Keratinocyte (primary cell): ENCODE measurements around the gene AQP5. TPM values are rescaled to one million over a fixed set of nuclear protein-coding genes. Genes with fewer than 3 reads are reported as not detected.

Experiments
- DNase-seq: peaks from one replicate; pipeline ENCODE4 v3.0.0-alpha.2; 2011; ENCODE audit warnings: low read depth, missing footprints, low spot score
- FAIRE-seq: peaks from 2 replicates; lab custom pipeline; 2011; peaks lifted over from hg19 to GRCh38; lab: Jason Lieb, UNC
- H2AFZ ChIP-seq: 2 replicates; pipeline ENCODE4 v1.6.0; 2012; ENCODE audit warnings: low read length, control low read depth, inconsistent platforms; ENCODE audit not compliant: control insufficient read depth
- H3K27ac ChIP-seq: 2 replicates; pipeline ENCODE4 v1.5.1; 2011; ENCODE audit warnings: low read length; ENCODE audit not compliant: control insufficient read depth, insufficient read depth
- H3K27me3 ChIP-seq: 3 replicates; pipeline ENCODE4 v1.6.0; 2011; ENCODE audit warnings: low read length; ENCODE audit not compliant: control insufficient read depth, insufficient read depth; ENCODE audit errors: extremely low read depth
- H3K36me3 ChIP-seq, 2 experiments: 2 replicates in 1 of 2; 3 replicates in 1 of 2; pipeline ENCODE4 v1.5.1; 2011; ENCODE audit warnings: low read length in 2 of 2, mild to moderate bottlenecking in 1 of 2; ENCODE audit not compliant: control insufficient read depth in 2 of 2, insufficient read depth in 2 of 2; ENCODE audit errors: extremely low read depth in 1 of 2
- H3K4me1 ChIP-seq: 3 replicates; pipeline ENCODE4 v1.5.1; 2011; ENCODE audit warnings: low read length; ENCODE audit not compliant: control insufficient read depth, insufficient read depth; ENCODE audit errors: extremely low read depth
- H3K4me2 ChIP-seq: 3 replicates; pipeline ENCODE4 v1.6.0; 2011; ENCODE audit warnings: low read depth, low read length; ENCODE audit not compliant: control insufficient read depth, insufficient read depth; ENCODE audit errors: extremely low read depth
- H3K4me3 ChIP-seq, 3 experiments: fragments of 200-600 bp in 1 of 3; sonication (generic) in 1 of 3; 2 replicates in 2 of 3; 3 replicates in 1 of 3; pipeline ENCODE4 v1.5.1; 2011 to 2016; ENCODE audit warnings: low read length in 3 of 3, mild to moderate bottlenecking in 3 of 3, control low read depth in 2 of 3, inconsistent platforms in 1 of 3, low read depth in 1 of 3, mixed read lengths in 1 of 3, mixed run types in 1 of 3, moderate library complexity in 1 of 3; ENCODE audit not compliant: control insufficient read depth in 2 of 3, insufficient read depth in 2 of 3; ENCODE audit errors: extremely low read depth in 1 of 3
- H3K79me2 ChIP-seq: 2 replicates; pipeline ENCODE4 v1.6.0; 2012; ENCODE audit warnings: low read length; ENCODE audit not compliant: control insufficient read depth, insufficient read depth
- H3K9ac ChIP-seq: 3 replicates; pipeline ENCODE4 v1.6.0; 2011; ENCODE audit warnings: low read length; ENCODE audit not compliant: control insufficient read depth, insufficient read depth; ENCODE audit errors: extremely low read depth
- H3K9me1 ChIP-seq: 3 replicates; pipeline ENCODE4 v1.6.0; 2011; ENCODE audit warnings: low read length; ENCODE audit not compliant: control insufficient read depth, insufficient read depth; ENCODE audit errors: extremely low read depth
- H3K9me3 ChIP-seq: 2 replicates; pipeline ENCODE4 v1.5.1; 2012; ENCODE audit warnings: low read depth, low read length; ENCODE audit not compliant: control insufficient read depth
- H4K20me1 ChIP-seq: 3 replicates; pipeline ENCODE4 v1.6.0; 2011; ENCODE audit warnings: low read length; ENCODE audit not compliant: control insufficient read depth, insufficient read depth; ENCODE audit errors: extremely low read depth
- EZH2 ChIP-seq: IDR thresholded peaks from one replicate; pipeline ENCODE4 v1.6.1; 2012; ENCODE audit warnings: inconsistent platforms, mild to moderate bottlenecking, low read length, moderate library complexity
- dilution Hi-C: fragments of 300-500 bp; cut with MboI; formaldehyde crosslinking; loops from one replicate; pipeline ENCODE4 v1.7.0; 2020; ENCODE audit warnings: low sequenced_read_pairs; ENCODE audit not compliant: extremely low pct_ligation_motif_present
- polyA plus RNA-seq, 5 experiments: library from polyadenylated mRNA; depleted of rRNA in 3 of 5; stranded (reverse) in 3 of 5; stranded (forward) in 1 of 5; unstranded in 1 of 5; fragments of >200 nt; gene quantifications; 1 replicate in 1 of 5; 2 replicates in 3 of 5; 3 replicates in 1 of 5; pipeline versions ENCODE4 v1.2.1 to v1.2.3, GENCODE V29; 2011 to 2012; ENCODE audit warnings: missing spikeins in 2 of 5, low read depth in 1 of 5, low replicate concordance in 1 of 5
- TF ChIP-seq, protein P1 (sequence below), 3 experiments: IDR thresholded peaks in 1 of 3; conservative IDR thresholded peaks in 1 of 3; optimal IDR thresholded peaks in 1 of 3; 2 replicates in 2 of 3; 3 replicates in 1 of 3; pipeline versions ENCODE3 to v1.5.1; 2011; ENCODE audit warnings: low read length in 3 of 3, mild to moderate bottlenecking in 3 of 3, moderate library complexity in 2 of 3, control low read depth in 1 of 3, inconsistent platforms in 1 of 3; ENCODE audit not compliant: insufficient read depth in 2 of 3; ENCODE audit errors: extremely low read depth in 1 of 3

Gene AQP5
- polyA plus RNA-seq, 1 donor (not counting 4 experiments of a cell fraction or from before 2014, with no cell fraction given) = not detected

DNA sequence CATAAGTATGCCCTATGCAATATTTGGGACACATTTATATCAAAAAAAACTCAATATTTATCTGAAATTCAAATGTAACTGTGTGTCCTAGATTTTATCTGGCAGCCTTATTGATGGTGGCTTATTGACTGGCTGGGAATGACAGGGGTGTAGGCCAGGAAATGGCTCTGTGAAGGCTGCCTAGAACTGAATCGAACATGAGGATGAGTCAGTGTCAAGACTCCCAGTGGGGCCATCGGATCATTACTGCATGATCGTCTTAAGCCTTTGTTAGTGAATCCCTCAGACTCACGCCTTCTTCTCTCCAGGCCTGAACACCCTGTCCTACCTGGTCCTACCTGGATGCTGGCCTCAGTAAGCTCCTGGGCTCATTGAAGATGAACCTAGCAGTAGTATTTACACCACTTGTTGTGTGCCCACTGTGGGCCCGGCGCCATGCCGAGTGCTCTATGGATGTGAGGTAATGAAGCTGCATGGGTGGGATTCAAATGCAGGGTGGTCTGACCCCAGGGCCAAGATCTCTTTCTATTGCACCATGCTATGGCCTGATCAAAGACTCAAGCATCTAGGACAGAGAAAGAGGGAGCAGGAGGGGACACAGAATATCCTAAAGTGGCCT lies 36.9 kb upstream of the AQP5 start:
- H3K79me2 ChIP-seq = no peaks in the 10 kb centered on the region
- H3K36me3 ChIP-seq = no peaks in the 10 kb centered on the region
- H3K4me1 ChIP-seq = no peaks in the 10 kb centered on the region
- TF ChIP-seq EZH2 = no peak
- TF ChIP-seq, protein P1, sequence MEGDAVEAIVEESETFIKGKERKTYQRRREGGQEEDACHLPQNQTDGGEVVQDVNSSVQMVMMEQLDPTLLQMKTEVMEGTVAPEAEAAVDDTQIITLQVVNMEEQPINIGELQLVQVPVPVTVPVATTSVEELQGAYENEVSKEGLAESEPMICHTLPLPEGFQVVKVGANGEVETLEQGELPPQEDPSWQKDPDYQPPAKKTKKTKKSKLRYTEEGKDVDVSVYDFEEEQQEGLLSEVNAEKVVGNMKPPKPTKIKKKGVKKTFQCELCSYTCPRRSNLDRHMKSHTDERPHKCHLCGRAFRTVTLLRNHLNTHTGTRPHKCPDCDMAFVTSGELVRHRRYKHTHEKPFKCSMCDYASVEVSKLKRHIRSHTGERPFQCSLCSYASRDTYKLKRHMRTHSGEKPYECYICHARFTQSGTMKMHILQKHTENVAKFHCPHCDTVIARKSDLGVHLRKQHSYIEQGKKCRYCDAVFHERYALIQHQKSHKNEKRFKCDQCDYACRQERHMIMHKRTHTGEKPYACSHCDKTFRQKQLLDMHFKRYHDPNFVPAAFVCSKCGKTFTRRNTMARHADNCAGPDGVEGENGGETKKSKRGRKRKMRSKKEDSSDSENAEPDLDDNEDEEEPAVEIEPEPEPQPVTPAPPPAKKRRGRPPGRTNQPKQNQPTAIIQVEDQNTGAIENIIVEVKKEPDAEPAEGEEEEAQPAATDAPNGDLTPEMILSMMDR (optimal IDR thresholded peaks at IDR 0.05 in 1 of 3, IDR thresholded peaks at IDR 0.05 in 1 of 3, conservative IDR thresholded peaks at IDR 0.05 in 1 of 3; ENCODE audit: extremely low read depth in 1 of 3, insufficient read depth in 2 of 3, low read length in 3 of 3) = no peak
- no peak overlapping the region for H3K27ac ChIP-seq
- no peak overlapping the region for H3K4me2 ChIP-seq
- H3K4me3 ChIP-seq = no peak overlapping the region
- H3K27me3 ChIP-seq = peaks cover 5% of the 10 kb centered on the region
- no peaks in the 10 kb centered on the region for H4K20me1 ChIP-seq
- no peak for DNase-seq
- no peaks in the 10 kb centered on the region for H3K9me3 ChIP-seq
- no peak overlapping the region for H2AFZ ChIP-seq
- FAIRE-seq = no peak
- dilution Hi-C loops = no loop called here
- no peak overlapping the region for H3K9ac ChIP-seq
- no peaks in the 10 kb centered on the region for H3K9me1 ChIP-seq

- FAIRE-seq = no peak
- dilution Hi-C loops = no loop called here
- H2AFZ ChIP-seq = no peak overlapping the region
Measured at GRCh38 chr12:49925433-49926204, 36.1 kb upstream of the AQP5 start.

More at GRCh38 chr12:49925433-49926204, 36.1 kb upstream of the AQP5 start:
- Histone ChIP-seq H3K4me1 (no peaks in the 10 kb centered on the region), H3K9ac (no peak overlapping the region), H3K4me2 (no peak overlapping the region), H3K79me2 (no peaks in the 10 kb centered on the region), H3K9me1 (no peaks in the 10 kb centered on the region), H4K20me1 (no peaks in the 10 kb centered on the region), H3K27me3 (peaks cover 5% of the 10 kb centered on the region), H3K9me3 (no peaks in the 10 kb centered on the region), H3K27ac (no peak overlapping the region), H3K4me3 (no peak overlapping the region), H3K36me3 (no peaks in the 10 kb centered on the region)
- no peak for TF ChIP-seq EZH2
- TF ChIP-seq, protein P1 (optimal IDR thresholded peaks at IDR 0.05 in 1 of 3, IDR thresholded peaks at IDR 0.05 in 1 of 3, conservative IDR thresholded peaks at IDR 0.05 in 1 of 3; ENCODE audit: extremely low read depth in 1 of 3, insufficient read depth in 2 of 3, low read length in 3 of 3) = no peak
- no peak for DNase-seq
